ENCODE data around the gene B4GALNT4. TPM values are rescaled to one million over a fixed set of nuclear protein-coding genes. Genes with fewer than 3 reads are reported as not detected.
"Not testable (repeated sequence)": the region's sequence is repeated elsewhere in the genome, so short reads cannot be mapped to it uniquely, and the experiment has no call there.

B4GALNT4 gene
- total and polyA plus RNA-seq, 12 donors, result 0.09 to 1.7 (median 0.56) TPM; not detected in 3

- Histone ChIP-seq H3K36me3 (no peaks in the 10 kb centered on the region), H3K9me3 (peaks cover 0 to 16% (median 0%) of the 10 kb centered on the region in 11 donors), H3K27ac (no peak overlapping the region), H3K4me1 (peaks cover 5 to 19% (median 14%) of the 10 kb centered on the region in 9 donors), H3K4me3 (no peak overlapping the region), H3K27me3 (peaks cover 2 to 5% (median 4%) of the 10 kb centered on the region in 7 donors)
- ATAC-seq, result no peak
- DNase-seq, result no peak
- intact Hi-C loops (cut with DNase I), result loop anchor here in 8 of 10 donors (5.0 to 10.0 kb wide), 8 partner anchors 52 to 162 kb away; partner anchors contain the start of genes BET1L (in 4 of the 8), RIC8A (in 4 of the 8) and IFITM2 (in 2 of the 8)
- TF ChIP-seq CTCF (IDR thresholded peaks at IDR 0.05), result no peak
- WGBS, 2 donors, result 77 to 79% methylated on average over 5 of the region's 5 CpGs
These were observed 10.1 kb upstream of the B4GALNT4 start for GRCh38 chr11:359181-359714.

GRCh38 chr11:360326-361280 is 8.7 kb upstream of the B4GALNT4 start:
- no peak overlapping the region for H3K4me3 ChIP-seq
- no peaks in the 10 kb centered on the region for H3K36me3 ChIP-seq
- peak in 2 of 8 donors; percentile 21 to 57 for ATAC-seq
- WGBS, 2 donors, result 84 to 92% methylated on average over 22 of the region's 22 CpGs
- peaks cover 0 to 5% (median 2%) of the 10 kb centered on the region in 9 donors for H3K4me1 ChIP-seq
- intact Hi-C loops (cut with DNase I), result loop anchor here in 3 of 10 donors (10.0 kb wide), 2 partner anchors 84 to 106 kb away; partner anchors contain the start of gene ANO9 (in 1 of the 3)
- DNase-seq, result no peak
- peaks cover 0 to 16% (median 0%) of the 10 kb centered on the region in 11 donors for H3K9me3 ChIP-seq
- H3K27me3 ChIP-seq, result peaks cover 8 to 19% (median 16%) of the 10 kb centered on the region in 7 donors
- no peak for TF ChIP-seq CTCF (IDR thresholded peaks at IDR 0.05)
- H3K27ac ChIP-seq, result no peak overlapping the region

- intact Hi-C loops (cut with DNase I), result loop anchor here in 3 of 10 donors (10.0 kb wide), 2 partner anchors 82 to 108 kb away; partner anchors contain the start of gene ANO9 (in 1 of the 3)
These were observed 6.5 kb upstream of the B4GALNT4 start for GRCh38 chr11:362642-363442.

GRCh38 chr11:363443-363805 is 5.9 kb upstream of the B4GALNT4 start:
- H3K36me3 ChIP-seq, H3K4me3 ChIP-seq, H3K27ac ChIP-seq, H3K4me1 ChIP-seq, ATAC-seq, DNase-seq: not testable (repeated sequence)
- peaks cover 8 to 47% (median 44%) of the 10 kb centered on the region in 7 donors for H3K27me3 ChIP-seq
- peaks cover 0 to 16% (median 0%) of the 10 kb centered on the region in 11 donors for H3K9me3 ChIP-seq
- WGBS, 2 donors, result 75 to 79% methylated on average over 21 to 22 of the region's 22 CpGs
- intact Hi-C loops (cut with DNase I), result loop anchor here in 3 of 10 donors (10.0 kb wide), 2 partner anchors 81 to 109 kb away; partner anchors contain the start of gene ANO9 (in 1 of the 3)

More at GRCh38 chr11:362642-363442, 6.5 kb upstream of the B4GALNT4 start:
- no peak overlapping the region for H3K27ac ChIP-seq
- no peaks in the 10 kb centered on the region for H3K4me1 ChIP-seq
- WGBS, 2 donors, result 81 to 84% methylated on average over 24 to 36 of the region's 36 CpGs
- no peaks in the 10 kb centered on the region for H3K36me3 ChIP-seq
- H3K27me3 ChIP-seq, result peaks cover 8 to 41% (median 38%) of the 10 kb centered on the region in 7 donors
- TF ChIP-seq CTCF (IDR thresholded peaks at IDR 0.05), result no peak
- no peak overlapping the region for H3K4me3 ChIP-seq
- no peak for ATAC-seq
- no peak for DNase-seq
- H3K9me3 ChIP-seq, result peaks cover 0 to 16% (median 0%) of the 10 kb centered on the region in 11 donors

Measured in heart right ventricle (tissue), 16 donors.